OCI-LY3 (cell line): Measurements from ENCODE around the gene CFAP47.

Experiments
- CTCF ChIP-seq: fragments of 200-600, 300-600 bp; sonication (generic); IDR thresholded peaks from 2 replicates; pipeline ENCODE4 v1.5.1; 2014; ENCODE audit warnings: antibody characterized with exemption, low read length, low read depth
- EZH2phosphoT487 ChIP-seq: fragments of 200-600 bp; shearing (Covaris generic); IDR thresholded peaks from 2 replicates; pipeline ENCODE4 v1.6.1; 2018; ENCODE audit warnings: antibody characterized with exemption, mixed run types, low read depth

- TF ChIP-seq CTCF (no peak), EZH2phosphoT487 (no peak)
Observed at GRCh38 chrX:36102425-36102824, 182.9 kb downstream of the CFAP47 start.
